SK-N-SH (cell line): ENCODE measurements around the gene WASF3. TPM values are rescaled to one million over a fixed set of nuclear protein-coding genes. Genes with fewer than 3 reads are reported as not detected.

Experiments
- CTCF ChIA-PET: fragments of 300-600, 350-600 bp; formaldehyde crosslinking; extraction: SDS; loops from one replicate; lab custom pipeline; 2021; lab: Yijun Ruan, JAX
- POLR2A ChIA-PET: fragments of 350-600 bp; sonication (Branson Sonifier 250); formaldehyde crosslinking; extraction: SDS; loops from one replicate; lab custom pipeline; 2020; ENCODE audit warnings: antibody characterized with exemption, inconsistent platforms; lab: Yijun Ruan, JAX
- DNase-seq: peaks from one replicate; pipeline ENCODE4 v3.0.0; 2012
- H2AFZ ChIP-seq: fragments of 200-600 bp; sonication (generic); 2 replicates; pipeline ENCODE4 v1.8.1; 2016; ENCODE audit warnings: antibody characterized with exemption, mild to moderate bottlenecking, low read depth
- H3F3A ChIP-seq: fragments of 200-600 bp; sonication (generic); replicated peaks from 2 replicates; pipeline ENCODE3; 2016; ENCODE audit warnings: antibody characterized with exemption, mild to moderate bottlenecking; ENCODE audit not compliant: insufficient read depth
- H3K27ac ChIP-seq, 2 experiments: fragments of 200-500 bp in 1 of 2; fragments of 200-600 bp in 1 of 2; sonication (Bioruptor generic) in 1 of 2; sonication (generic), shearing (Covaris generic) in 1 of 2; 2 replicates each; pipeline versions ENCODE4 v1.5.1 to v1.6.1; 2014 to 2016; ENCODE audit warnings: low read depth in 2 of 2, inconsistent platforms in 1 of 2, low read length in 1 of 2, mild to moderate bottlenecking in 1 of 2, mixed read lengths in 1 of 2
- H3K27me3 ChIP-seq: fragments of 200-600 bp; sonication (generic), shearing (Covaris generic); 2 replicates; pipeline ENCODE4 v1.6.1; 2016; ENCODE audit warnings: mixed run types; ENCODE audit not compliant: insufficient read depth
- H3K36me3 ChIP-seq, 2 experiments: fragments of 200-500 bp in 1 of 2; fragments of 200-600 bp in 1 of 2; sonication (Bioruptor generic) in 1 of 2; sonication (generic) in 1 of 2; replicated peaks in 1 of 2; 2 replicates each; pipeline versions ENCODE3 to v1.5.1; 2014 to 2016; ENCODE audit warnings: low read length in 1 of 2, mild to moderate bottlenecking in 1 of 2; ENCODE audit not compliant: insufficient read depth in 2 of 2, control insufficient read depth in 1 of 2
- H3K4me1 ChIP-seq, 2 experiments: fragments of 200-500 bp in 1 of 2; fragments of 200-600 bp in 1 of 2; sonication (Bioruptor generic) in 1 of 2; sonication (generic), shearing (Covaris generic) in 1 of 2; 2 replicates each; pipeline versions ENCODE4 v1.5.1 to v1.6.1; 2014 to 2016; ENCODE audit warnings: low read depth in 1 of 2, low read length in 1 of 2, mixed run types in 1 of 2; ENCODE audit not compliant: insufficient read depth in 2 of 2, control insufficient read depth in 1 of 2
- H3K4me2 ChIP-seq: fragments of 200-600 bp; sonication (generic), shearing (Covaris generic); 2 replicates; pipeline ENCODE4 v1.6.1; 2017; ENCODE audit warnings: mixed run types
- H3K4me3 ChIP-seq, 2 experiments: fragments of 200-500 bp in 1 of 2; fragments of 200-600 bp in 1 of 2; sonication (Bioruptor generic) in 1 of 2; sonication (generic), shearing (Covaris generic) in 1 of 2; 2 replicates each; pipeline versions ENCODE4 v1.5.1 to v1.8.1; 2014 to 2016; ENCODE audit warnings: low read depth in 2 of 2, inconsistent platforms in 1 of 2, low read length in 1 of 2, mild to moderate bottlenecking in 1 of 2, mixed read lengths in 1 of 2, moderate library complexity in 1 of 2
- H3K79me2 ChIP-seq: fragments of 200-600 bp; sonication (generic); 2 replicates; pipeline ENCODE4 v1.8.1; 2017; ENCODE audit warnings: mild to moderate bottlenecking; ENCODE audit not compliant: insufficient read depth
- H3K9ac ChIP-seq: fragments of 200-600 bp; sonication (generic); 2 replicates; pipeline ENCODE4 v1.6.1; 2017; ENCODE audit warnings: mixed run types
- H3K9me2 ChIP-seq: fragments of 200-600 bp; sonication (generic); 2 replicates; pipeline ENCODE4 v1.6.1; 2017; ENCODE audit warnings: mixed run types
- H3K9me3 ChIP-seq: fragments of 200-600 bp; sonication (generic); 2 replicates; pipeline ENCODE4 v1.6.1; 2017; ENCODE audit warnings: mixed run types, mild to moderate bottlenecking, moderate library complexity
- H4K20me1 ChIP-seq: fragments of 200-600 bp; sonication (generic); 2 replicates; pipeline ENCODE4 v1.6.1; 2017; ENCODE audit warnings: mild to moderate bottlenecking, mixed run types; ENCODE audit not compliant: insufficient read depth
- CHD2 ChIP-seq: fragments of 150-350 bp; IDR thresholded peaks from 2 replicates; pipeline ENCODE4 v1.6.1; 2018; ENCODE audit warnings: low read length; ENCODE audit not compliant: partially characterized antibody
- ELF1 ChIP-seq: IDR thresholded peaks from 2 replicates; pipeline ENCODE4 v1.4.0; 2012
- EP300 ChIP-seq, 2 experiments: IDR thresholded peaks; 2 replicates each; pipeline versions ENCODE4 v1.4.0 to v1.6.1; 2012; ENCODE audit warnings: borderline replicate concordance in 1 of 2, low read depth in 1 of 2, low read length in 1 of 2
- FOSL2 ChIP-seq: IDR thresholded peaks from 2 replicates; pipeline ENCODE4 v1.4.0; 2012; ENCODE audit warnings: low read depth, mild to moderate bottlenecking, moderate library complexity, borderline replicate concordance
- FOXJ3 ChIP-seq: sonication (generic); formaldehyde crosslinking; IDR thresholded peaks from 2 replicates; pipeline ENCODE4 v1.5.1; 2020; ENCODE audit warnings: mild to moderate bottlenecking, missing genetic modification reagents
- FOXM1 ChIP-seq: IDR thresholded peaks from 2 replicates; pipeline ENCODE4 v1.4.0; 2012; ENCODE audit warnings: low read depth, mild to moderate bottlenecking
- GABPA ChIP-seq: IDR thresholded peaks from 2 replicates; pipeline ENCODE4 v1.4.0; 2012; ENCODE audit warnings: low read depth, mild to moderate bottlenecking
- GATA2 ChIP-seq: sonication (generic); formaldehyde crosslinking; IDR thresholded peaks from 2 replicates; pipeline ENCODE4 v1.5.0; 2020; ENCODE audit warnings: mild to moderate bottlenecking, missing genetic modification reagents
- JUND ChIP-seq: IDR thresholded peaks from 2 replicates; pipeline ENCODE4 v1.4.0; 2012
- MEF2A ChIP-seq: IDR thresholded peaks from 2 replicates; pipeline ENCODE4 v1.4.0; 2012; ENCODE audit warnings: low read depth, borderline replicate concordance
- NFIC ChIP-seq: IDR thresholded peaks from 2 replicates; pipeline ENCODE4 v1.4.0; 2012; ENCODE audit warnings: borderline replicate concordance
- POLR2AphosphoS5 ChIP-seq: IDR thresholded peaks from 2 replicates; pipeline ENCODE4 v1.6.1; 2012; ENCODE audit warnings: low read depth, low read length
- RAD21 ChIP-seq: IDR thresholded peaks from 2 replicates; pipeline ENCODE4 v1.6.1; 2012; ENCODE audit warnings: mild to moderate bottlenecking, low read length
- RCOR1 ChIP-seq: fragments of 150-350 bp; IDR thresholded peaks from 2 replicates; pipeline ENCODE4 v1.6.1; 2017; ENCODE audit warnings: antibody characterized with exemption, low read length
- RFX5 ChIP-seq: IDR thresholded peaks from 2 replicates; pipeline ENCODE4 v1.6.1; 2012; ENCODE audit warnings: mild to moderate bottlenecking, improper control_type of control experiment, low read length
- SIN3A ChIP-seq: IDR thresholded peaks from 2 replicates; pipeline ENCODE4 v1.6.1; 2012; ENCODE audit warnings: low read depth, mild to moderate bottlenecking, low read length, moderate library complexity, borderline replicate concordance
- TEAD4 ChIP-seq: IDR thresholded peaks from 2 replicates; pipeline ENCODE4 v1.4.0; 2012; ENCODE audit warnings: mild to moderate bottlenecking, borderline replicate concordance; ENCODE audit not compliant: insufficient read depth
- YY1 ChIP-seq: IDR thresholded peaks from 2 replicates; pipeline ENCODE4 v1.4.0; 2012; ENCODE audit warnings: low read depth, mild to moderate bottlenecking
- polyA plus RNA-seq, 3 experiments: library from polyadenylated mRNA; depleted of rRNA; stranded (reverse); fragments of >200 nt; gene quantifications; 2 replicates each; pipeline ENCODE4 v1.2.3, GENCODE V29; 2012
- TF ChIP-seq, protein P1 (sequence below): IDR thresholded peaks from 2 replicates; pipeline ENCODE4; 2012
- TF ChIP-seq, protein P2 (sequence below): IDR thresholded peaks from 2 replicates; pipeline ENCODE4 v1.4.0; 2012; ENCODE audit warnings: low read depth, borderline replicate concordance
- TF ChIP-seq, protein P3 (sequence below): IDR thresholded peaks from 2 replicates; pipeline ENCODE4 v1.4.0; 2012; ENCODE audit warnings: low read depth
- TF ChIP-seq, protein P4 (sequence below): IDR thresholded peaks from 2 replicates; pipeline ENCODE4 v1.6.1; 2012; ENCODE audit warnings: mild to moderate bottlenecking, low read depth, low read length, moderate library complexity
- TF ChIP-seq, protein P5 (sequence below): fragments of 150-350 bp; IDR thresholded peaks from 2 replicates; pipeline ENCODE4 v1.6.1; 2016; ENCODE audit warnings: mild to moderate bottlenecking, low read depth, low read length
- TF ChIP-seq, protein P6 (sequence below): fragments of 200-600 bp; sonication (generic); IDR thresholded peaks from 2 replicates; pipeline ENCODE4 v1.6.1; 2017; ENCODE audit warnings: antibody characterized with exemption, mild to moderate bottlenecking, moderate library complexity

WASF3 gene
- polyA plus RNA-seq, 1 of the 3 experiments (the other 2 are of a cell fraction): 10.4 TPM

DNA sequence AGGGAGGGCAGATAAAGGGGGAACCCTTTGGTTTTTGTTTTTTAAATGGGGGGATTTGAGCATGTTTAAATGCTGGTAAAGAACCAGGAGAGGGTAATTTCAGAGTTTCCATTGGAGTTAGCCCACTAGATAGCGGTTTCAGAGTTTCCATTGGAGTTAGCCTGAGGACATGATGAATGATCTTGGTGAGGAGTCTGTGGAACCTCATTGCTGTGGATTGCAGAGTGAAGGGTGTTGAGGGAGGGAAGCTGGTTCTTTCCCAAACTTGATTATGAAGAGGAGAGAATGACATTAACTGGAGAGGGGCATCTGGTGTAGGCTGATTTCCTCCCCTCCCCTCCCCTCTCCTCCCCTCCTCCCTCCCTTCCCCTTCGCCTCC lies 5.0 kb downstream of the WASF3 start (continued):
- no peak for TF ChIP-seq POLR2AphosphoS5
- peak; percentile 56 for TF ChIP-seq CHD2
- TF ChIP-seq SIN3A: no peak
- TF ChIP-seq, protein P1, sequence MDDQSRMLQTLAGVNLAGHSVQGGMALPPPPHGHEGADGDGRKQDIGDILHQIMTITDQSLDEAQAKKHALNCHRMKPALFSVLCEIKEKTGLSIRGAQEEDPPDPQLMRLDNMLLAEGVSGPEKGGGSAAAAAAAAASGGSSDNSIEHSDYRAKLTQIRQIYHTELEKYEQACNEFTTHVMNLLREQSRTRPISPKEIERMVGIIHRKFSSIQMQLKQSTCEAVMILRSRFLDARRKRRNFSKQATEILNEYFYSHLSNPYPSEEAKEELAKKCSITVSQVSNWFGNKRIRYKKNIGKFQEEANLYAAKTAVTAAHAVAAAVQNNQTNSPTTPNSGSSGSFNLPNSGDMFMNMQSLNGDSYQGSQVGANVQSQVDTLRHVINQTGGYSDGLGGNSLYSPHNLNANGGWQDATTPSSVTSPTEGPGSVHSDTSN: peak; percentile 49; the same call in 1 of the 2 replicates
- peak; percentile 83 for TF ChIP-seq RCOR1
- peak; percentile 30; the same call in 1 of the 2 replicates for TF ChIP-seq GATA2 (CRISPR knock-in tag)
- peak in 1 of 2 experiments; percentile 72; a peak in 2 of 4 replicates for TF ChIP-seq EP300 (IDR thresholded peaks at IDR 0.05; ENCODE audit: borderline replicate concordance in 1 of 2, low read depth in 1 of 2, low read length in 1 of 2)
- no peak for TF ChIP-seq TEAD4
- no peak for TF ChIP-seq ELF1
- TF ChIP-seq JUND: no peak
- TF ChIP-seq FOXM1: no peak
- TF ChIP-seq, all 33 proteins: peak for 7

DNA sequence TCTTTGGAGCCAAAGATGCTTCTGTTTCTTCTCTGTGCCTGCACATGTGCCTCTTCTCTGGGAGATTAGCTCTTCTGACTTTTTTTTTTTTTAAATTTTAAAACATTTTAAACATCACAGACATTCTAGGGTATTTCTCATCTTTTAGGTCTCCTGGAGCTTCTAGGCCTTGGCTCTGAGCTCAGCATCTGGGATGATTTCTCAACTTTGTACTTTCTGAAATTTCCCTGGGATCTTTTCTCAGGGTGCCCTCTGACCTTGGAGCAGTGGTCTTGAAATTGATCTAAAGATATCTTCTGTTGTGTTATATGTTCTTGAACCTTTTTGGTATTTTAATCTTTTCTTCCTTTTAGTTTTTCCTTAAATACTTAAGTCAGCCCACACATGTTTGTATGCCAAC lies 6.2 kb downstream of the WASF3 start:
- Histone ChIP-seq H3F3A (peaks cover 7% of the 10 kb centered on the region), H3K27me3 (no peaks in the 10 kb centered on the region), H3K27ac (no peak overlapping the region), H3K36me3 (no peaks in the 10 kb centered on the region), H2AFZ (no peak overlapping the region), H3K9me3 (no peaks in the 10 kb centered on the region), H4K20me1 (peaks cover 31% of the 10 kb centered on the region), H3K79me2 (peaks cover 96% of the 10 kb centered on the region), H3K9me2 (no peaks in the 10 kb centered on the region), H3K4me1 (peaks cover 0 to 24% of the 10 kb centered on the region in 2 experiments; a peak in 2 of 4 replicates), H3K4me3 (no peak overlapping the region), H3K4me2 (no peak overlapping the region), H3K9ac (no peak overlapping the region)
- CTCF ChIA-PET: interaction anchor here (1.4 to 1.6 kb wide), 2 partner anchors 67 to 135 kb away, joined by 3 read pairs; no protein-coding TSS in a partner anchor
- no peak for DNase-seq
- POLR2A ChIA-PET: no interaction called here
- TF ChIP-seq, protein P2, sequence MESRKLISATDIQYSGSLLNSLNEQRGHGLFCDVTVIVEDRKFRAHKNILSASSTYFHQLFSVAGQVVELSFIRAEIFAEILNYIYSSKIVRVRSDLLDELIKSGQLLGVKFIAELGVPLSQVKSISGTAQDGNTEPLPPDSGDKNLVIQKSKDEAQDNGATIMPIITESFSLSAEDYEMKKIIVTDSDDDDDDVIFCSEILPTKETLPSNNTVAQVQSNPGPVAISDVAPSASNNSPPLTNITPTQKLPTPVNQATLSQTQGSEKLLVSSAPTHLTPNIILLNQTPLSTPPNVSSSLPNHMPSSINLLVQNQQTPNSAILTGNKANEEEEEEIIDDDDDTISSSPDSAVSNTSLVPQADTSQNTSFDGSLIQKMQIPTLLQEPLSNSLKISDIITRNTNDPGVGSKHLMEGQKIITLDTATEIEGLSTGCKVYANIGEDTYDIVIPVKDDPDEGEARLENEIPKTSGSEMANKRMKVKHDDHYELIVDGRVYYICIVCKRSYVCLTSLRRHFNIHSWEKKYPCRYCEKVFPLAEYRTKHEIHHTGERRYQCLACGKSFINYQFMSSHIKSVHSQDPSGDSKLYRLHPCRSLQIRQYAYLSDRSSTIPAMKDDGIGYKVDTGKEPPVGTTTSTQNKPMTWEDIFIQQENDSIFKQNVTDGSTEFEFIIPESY: no peak
- no peak for TF ChIP-seq GABPA
- no peak for TF ChIP-seq POLR2AphosphoS5
- no peak for TF ChIP-seq RFX5
- no peak for TF ChIP-seq NFIC
- TF ChIP-seq, protein P3, sequence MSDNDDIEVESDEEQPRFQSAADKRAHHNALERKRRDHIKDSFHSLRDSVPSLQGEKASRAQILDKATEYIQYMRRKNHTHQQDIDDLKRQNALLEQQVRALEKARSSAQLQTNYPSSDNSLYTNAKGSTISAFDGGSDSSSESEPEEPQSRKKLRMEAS: no peak
- TF ChIP-seq, protein P4, sequence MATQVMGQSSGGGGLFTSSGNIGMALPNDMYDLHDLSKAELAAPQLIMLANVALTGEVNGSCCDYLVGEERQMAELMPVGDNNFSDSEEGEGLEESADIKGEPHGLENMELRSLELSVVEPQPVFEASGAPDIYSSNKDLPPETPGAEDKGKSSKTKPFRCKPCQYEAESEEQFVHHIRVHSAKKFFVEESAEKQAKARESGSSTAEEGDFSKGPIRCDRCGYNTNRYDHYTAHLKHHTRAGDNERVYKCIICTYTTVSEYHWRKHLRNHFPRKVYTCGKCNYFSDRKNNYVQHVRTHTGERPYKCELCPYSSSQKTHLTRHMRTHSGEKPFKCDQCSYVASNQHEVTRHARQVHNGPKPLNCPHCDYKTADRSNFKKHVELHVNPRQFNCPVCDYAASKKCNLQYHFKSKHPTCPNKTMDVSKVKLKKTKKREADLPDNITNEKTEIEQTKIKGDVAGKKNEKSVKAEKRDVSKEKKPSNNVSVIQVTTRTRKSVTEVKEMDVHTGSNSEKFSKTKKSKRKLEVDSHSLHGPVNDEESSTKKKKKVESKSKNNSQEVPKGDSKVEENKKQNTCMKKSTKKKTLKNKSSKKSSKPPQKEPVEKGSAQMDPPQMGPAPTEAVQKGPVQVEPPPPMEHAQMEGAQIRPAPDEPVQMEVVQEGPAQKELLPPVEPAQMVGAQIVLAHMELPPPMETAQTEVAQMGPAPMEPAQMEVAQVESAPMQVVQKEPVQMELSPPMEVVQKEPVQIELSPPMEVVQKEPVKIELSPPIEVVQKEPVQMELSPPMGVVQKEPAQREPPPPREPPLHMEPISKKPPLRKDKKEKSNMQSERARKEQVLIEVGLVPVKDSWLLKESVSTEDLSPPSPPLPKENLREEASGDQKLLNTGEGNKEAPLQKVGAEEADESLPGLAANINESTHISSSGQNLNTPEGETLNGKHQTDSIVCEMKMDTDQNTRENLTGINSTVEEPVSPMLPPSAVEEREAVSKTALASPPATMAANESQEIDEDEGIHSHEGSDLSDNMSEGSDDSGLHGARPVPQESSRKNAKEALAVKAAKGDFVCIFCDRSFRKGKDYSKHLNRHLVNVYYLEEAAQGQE: no peak
- no peak for TF ChIP-seq FOXJ3 (CRISPR knock-in tag)
- TF ChIP-seq RCOR1: no peak
- TF ChIP-seq, protein P5, sequence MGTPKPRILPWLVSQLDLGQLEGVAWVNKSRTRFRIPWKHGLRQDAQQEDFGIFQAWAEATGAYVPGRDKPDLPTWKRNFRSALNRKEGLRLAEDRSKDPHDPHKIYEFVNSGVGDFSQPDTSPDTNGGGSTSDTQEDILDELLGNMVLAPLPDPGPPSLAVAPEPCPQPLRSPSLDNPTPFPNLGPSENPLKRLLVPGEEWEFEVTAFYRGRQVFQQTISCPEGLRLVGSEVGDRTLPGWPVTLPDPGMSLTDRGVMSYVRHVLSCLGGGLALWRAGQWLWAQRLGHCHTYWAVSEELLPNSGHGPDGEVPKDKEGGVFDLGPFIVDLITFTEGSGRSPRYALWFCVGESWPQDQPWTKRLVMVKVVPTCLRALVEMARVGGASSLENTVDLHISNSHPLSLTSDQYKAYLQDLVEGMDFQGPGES: no peak
- TF ChIP-seq MEF2A: no peak
- no peak for TF ChIP-seq RAD21
- no peak for TF ChIP-seq YY1
- TF ChIP-seq ELF1: no peak
- TF ChIP-seq FOSL2: no peak
- TF ChIP-seq, protein P6, sequence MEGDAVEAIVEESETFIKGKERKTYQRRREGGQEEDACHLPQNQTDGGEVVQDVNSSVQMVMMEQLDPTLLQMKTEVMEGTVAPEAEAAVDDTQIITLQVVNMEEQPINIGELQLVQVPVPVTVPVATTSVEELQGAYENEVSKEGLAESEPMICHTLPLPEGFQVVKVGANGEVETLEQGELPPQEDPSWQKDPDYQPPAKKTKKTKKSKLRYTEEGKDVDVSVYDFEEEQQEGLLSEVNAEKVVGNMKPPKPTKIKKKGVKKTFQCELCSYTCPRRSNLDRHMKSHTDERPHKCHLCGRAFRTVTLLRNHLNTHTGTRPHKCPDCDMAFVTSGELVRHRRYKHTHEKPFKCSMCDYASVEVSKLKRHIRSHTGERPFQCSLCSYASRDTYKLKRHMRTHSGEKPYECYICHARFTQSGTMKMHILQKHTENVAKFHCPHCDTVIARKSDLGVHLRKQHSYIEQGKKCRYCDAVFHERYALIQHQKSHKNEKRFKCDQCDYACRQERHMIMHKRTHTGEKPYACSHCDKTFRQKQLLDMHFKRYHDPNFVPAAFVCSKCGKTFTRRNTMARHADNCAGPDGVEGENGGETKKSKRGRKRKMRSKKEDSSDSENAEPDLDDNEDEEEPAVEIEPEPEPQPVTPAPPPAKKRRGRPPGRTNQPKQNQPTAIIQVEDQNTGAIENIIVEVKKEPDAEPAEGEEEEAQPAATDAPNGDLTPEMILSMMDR: no peak
